PFSK-1 (cell line): Measurements from ENCODE around the gene CHFR.

Source experiments
- POLR2AphosphoS5 ChIP-seq: IDR thresholded peaks from 2 replicates; pipeline ENCODE4 v1.6.1; 2012; ENCODE audit warnings: low read depth, mild to moderate bottlenecking, control low read depth, low read length, moderate library complexity
- SIN3A ChIP-seq: IDR thresholded peaks from 2 replicates; pipeline ENCODE4 v1.6.1; 2012; ENCODE audit warnings: mild to moderate bottlenecking, low read length, moderate library complexity, borderline replicate concordance; ENCODE audit not compliant: insufficient read depth
- TF ChIP-seq, protein P1 (sequence below), 2 experiments: IDR thresholded peaks; 2 replicates each; pipeline versions ENCODE4 v1.6.1 to v1.8.0; 2011 to 2012; ENCODE audit warnings: low read depth in 2 of 2, low read length in 2 of 2, control low read depth in 1 of 2, inconsistent platforms in 1 of 2, mild to moderate bottlenecking in 1 of 2, moderate library complexity in 1 of 2; ENCODE audit not compliant: insufficient read depth in 1 of 2

DNA sequence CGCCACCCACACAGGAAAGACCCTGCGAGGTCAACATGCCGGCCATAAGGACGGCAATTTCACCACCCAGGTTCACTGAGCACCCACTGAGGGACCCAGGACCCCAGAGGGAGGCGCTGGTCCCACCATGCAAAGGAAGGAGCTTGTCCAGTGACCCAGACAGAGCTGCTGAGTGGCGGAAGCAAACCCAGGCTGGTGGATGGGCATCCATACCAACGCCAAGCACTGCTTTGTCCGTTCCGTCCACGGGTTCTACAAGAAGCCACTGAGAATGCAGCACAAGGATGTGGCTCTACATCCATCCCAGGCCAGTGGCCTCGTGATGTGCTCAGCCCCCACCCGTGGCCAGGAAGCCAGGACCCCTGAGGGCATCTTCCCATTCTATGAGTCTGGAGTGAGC is 34.9 kb downstream of the CHFR start:
- TF ChIP-seq POLR2AphosphoS5 (no peak), SIN3A (no peak)
- TF ChIP-seq, protein P1, sequence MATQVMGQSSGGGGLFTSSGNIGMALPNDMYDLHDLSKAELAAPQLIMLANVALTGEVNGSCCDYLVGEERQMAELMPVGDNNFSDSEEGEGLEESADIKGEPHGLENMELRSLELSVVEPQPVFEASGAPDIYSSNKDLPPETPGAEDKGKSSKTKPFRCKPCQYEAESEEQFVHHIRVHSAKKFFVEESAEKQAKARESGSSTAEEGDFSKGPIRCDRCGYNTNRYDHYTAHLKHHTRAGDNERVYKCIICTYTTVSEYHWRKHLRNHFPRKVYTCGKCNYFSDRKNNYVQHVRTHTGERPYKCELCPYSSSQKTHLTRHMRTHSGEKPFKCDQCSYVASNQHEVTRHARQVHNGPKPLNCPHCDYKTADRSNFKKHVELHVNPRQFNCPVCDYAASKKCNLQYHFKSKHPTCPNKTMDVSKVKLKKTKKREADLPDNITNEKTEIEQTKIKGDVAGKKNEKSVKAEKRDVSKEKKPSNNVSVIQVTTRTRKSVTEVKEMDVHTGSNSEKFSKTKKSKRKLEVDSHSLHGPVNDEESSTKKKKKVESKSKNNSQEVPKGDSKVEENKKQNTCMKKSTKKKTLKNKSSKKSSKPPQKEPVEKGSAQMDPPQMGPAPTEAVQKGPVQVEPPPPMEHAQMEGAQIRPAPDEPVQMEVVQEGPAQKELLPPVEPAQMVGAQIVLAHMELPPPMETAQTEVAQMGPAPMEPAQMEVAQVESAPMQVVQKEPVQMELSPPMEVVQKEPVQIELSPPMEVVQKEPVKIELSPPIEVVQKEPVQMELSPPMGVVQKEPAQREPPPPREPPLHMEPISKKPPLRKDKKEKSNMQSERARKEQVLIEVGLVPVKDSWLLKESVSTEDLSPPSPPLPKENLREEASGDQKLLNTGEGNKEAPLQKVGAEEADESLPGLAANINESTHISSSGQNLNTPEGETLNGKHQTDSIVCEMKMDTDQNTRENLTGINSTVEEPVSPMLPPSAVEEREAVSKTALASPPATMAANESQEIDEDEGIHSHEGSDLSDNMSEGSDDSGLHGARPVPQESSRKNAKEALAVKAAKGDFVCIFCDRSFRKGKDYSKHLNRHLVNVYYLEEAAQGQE (IDR thresholded peaks at IDR 0.05; ENCODE audit: insufficient read depth in 1 of 2, low read depth in 2 of 2, low read length in 2 of 2), result no peak
